HTR-8/SVneo (cell line): ENCODE measurements around the gene CDK17.

Experiments used
- DNase-seq: peaks from one replicate; pipeline ENCODE4 v3.0.0; 2011; ENCODE audit warnings: low spot score, mixed read lengths; ENCODE audit not compliant: insufficient read length
- FAIRE-seq: peaks from 2 replicates; lab custom pipeline; 2011; peaks lifted over from hg19 to GRCh38; lab: Jason Lieb, UNC

The CDK17 gene

DNA sequence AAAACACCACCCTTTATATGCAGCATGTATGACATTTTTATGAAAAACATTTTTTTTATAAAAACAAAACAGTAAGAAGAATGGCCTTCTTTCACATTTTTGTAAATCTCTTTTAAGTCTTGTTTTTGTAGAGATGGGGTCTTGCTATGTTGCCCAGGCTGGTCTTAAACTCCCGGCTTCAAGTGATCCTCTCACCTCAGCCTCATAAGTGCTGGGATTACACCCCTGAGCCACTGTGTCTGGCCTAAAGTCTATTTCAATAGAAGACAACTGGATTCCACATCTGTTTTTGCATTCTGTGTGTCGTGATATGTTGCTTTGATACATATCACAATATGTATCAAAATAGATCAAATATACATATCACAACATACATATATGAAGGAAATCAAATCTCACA is 107.1 kb downstream of the CDK17 start:
- FAIRE-seq: no peak
- DNase-seq: no peak

DNA sequence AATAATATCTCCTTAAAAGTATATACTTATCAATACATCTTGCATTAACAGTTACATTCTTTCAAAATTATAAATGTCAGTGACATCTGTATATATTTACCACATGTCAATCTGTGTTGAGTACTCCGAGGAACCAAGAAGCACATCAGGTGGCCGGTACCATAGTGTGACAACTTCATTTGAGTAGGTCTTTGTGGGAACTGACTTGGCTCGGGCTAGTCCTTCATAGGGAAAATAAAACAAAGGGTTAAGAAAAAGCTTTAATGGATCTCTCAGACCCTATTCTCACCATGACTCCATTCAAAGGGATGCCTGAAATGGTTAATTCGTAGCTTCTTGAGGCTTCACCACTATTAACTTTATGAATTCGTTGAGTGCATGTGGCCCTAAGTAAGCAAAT is 111.2 kb downstream of the CDK17 start:
- DNase-seq: no peak
- no peak for FAIRE-seq

DNA sequence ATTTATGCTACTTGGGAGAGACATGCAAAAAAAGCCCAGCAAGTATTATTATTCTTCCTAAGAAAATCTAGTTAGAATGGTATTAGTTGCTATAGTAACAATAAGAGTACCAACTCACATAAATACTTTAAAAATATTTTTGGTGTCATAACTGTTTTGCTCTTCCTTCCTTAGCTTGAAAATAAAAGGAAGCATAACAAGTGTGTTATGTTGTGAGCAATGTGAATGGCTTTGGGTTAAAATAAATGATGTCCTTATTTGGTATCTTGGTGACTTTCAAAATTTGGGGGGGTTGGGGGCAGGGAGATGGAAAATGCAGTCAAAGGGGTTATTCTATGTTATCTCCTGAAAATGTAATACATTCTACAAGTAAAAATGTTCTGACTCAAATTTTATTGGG is 115.1 kb downstream of the CDK17 start:
- no peak for DNase-seq
- no peak for FAIRE-seq

DNA sequence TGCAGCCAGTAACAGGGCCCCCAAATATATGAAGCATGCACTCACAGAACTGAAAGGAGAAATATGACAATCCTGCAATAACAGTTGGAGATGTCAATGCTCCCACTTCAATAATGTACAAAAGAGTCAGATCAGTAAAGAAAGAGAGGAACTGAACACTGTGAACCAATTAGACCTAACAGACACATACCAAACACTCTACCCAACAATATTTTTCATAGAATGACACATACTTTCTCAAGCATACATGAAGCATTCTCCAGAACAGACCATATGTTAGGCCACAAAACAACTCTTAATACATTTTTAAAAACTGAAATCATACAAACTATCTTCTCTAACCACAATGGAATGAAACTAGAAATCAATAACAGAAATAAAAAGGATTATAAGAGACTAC is 125.9 kb downstream of the CDK17 start:
- DNase-seq: no peak
- no peak for FAIRE-seq

DNA sequence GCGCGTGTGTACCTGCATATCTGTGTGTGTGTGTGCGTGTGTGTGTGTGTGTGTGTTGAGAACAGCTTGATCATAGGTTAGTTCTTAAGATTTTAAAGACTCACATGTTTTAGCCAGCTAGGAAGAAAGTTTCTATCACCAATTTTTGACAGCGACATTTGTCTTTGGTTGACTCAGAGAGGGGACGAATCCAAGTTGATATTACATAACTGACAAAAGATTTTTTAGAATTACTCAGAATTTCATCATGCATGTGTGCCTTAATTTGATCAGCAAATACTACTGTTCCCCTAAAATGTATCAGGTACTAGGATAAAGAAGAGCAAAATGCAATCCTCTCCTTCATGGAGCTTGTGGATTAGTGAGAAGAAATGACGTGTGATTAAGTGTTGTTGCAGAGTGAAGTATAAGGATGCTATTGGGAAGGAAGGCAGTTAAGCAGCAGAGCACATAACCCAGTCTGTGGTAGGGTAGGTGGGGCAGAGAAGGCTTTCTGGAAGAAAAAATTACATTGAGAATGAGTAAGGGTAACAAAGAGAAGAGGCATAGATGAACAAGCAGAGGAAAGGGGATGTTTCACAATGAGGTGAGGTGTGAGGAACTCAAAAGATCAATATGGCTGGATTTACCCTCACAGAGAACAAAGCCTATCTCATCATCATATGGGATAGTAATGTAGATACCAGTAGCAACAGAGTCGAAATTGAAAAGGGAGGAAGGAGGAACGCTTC is 128.6 kb downstream of the CDK17 start:
- FAIRE-seq: no peak
- no peak for DNase-seq

DNA sequence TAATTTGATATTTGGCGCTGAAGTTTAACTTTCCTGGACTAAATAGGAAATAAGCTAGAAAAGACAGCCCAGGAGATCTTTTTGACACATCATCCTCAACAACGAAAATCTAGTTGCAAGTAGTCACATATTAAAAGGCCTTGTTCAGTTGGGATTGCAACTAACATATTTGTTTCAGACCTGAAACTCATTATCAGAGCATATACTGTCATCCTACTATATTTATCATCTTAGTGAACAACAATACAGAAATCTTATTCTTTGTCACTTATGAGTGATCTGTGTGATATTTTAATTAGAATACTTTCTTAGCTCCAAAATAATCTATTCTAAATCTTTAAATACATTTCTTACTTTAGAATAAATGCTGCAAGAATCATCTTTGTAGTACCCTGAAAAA is 134.0 kb downstream of the CDK17 start:
- DNase-seq: no peak
- FAIRE-seq: no peak

DNA sequence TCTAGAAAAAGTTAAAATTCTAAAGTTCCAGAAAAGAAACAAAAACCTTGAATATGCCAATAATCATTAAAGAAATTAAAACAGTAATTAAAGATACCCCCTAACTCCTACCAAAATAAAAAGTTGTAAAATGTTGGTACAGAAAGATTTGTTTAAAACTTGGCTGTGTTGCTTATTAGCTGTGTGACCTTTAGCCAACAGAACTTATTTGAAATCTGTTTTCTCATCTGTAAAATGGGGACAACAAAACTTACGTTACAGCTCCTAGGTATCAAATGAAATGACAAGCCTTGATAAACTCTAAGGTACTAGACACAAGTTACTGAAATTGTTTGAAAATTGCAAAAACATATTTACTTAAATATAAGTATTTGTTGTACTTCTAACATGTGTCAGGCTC is 134.4 kb downstream of the CDK17 start:
- DNase-seq (no peak), FAIRE-seq (no peak)

DNA sequence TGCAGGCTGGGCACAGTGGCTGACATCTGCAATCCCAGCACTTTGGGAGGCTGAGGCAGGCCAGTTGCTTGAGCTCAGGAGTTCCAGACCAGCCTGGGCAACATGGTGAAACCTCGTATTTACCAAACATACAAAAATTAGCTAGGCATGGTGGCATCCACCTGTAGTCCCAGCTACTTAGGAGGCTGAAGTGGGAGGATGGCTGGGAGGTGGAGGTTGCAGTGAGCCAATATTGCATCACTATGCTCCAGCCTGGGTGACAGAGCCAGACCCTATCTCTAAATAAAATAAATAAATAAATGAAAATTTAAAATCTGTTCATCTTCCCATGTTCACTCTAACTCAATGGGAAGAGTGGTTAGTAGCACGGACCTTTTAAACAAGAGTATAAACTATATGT is 134.8 kb downstream of the CDK17 start:
- DNase-seq (no peak), FAIRE-seq (peak; percentile 16)

DNA sequence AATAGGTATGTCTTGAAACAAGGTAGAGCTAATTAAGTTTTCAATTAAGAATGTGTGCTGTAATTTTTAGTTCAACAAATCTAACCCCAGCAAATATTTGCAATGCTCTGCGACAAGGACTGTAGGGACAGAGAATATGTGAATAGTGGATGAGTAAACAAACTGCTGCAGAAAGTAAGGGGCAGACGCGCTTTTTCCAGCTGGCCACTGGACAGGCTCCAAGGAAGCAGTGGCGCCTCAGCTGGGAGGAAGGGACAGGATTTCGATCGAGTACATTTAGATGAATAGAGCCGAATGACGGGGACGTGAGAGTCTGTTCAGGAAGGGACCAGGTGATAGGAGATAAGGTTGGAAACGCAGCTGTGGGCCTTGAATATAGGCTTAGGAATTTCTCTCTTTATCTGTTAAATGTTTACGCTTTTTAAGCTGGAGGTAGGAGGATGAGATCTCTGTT is 136.8 kb downstream of the CDK17 start:
- DNase-seq (no peak), FAIRE-seq (no peak)

DNA sequence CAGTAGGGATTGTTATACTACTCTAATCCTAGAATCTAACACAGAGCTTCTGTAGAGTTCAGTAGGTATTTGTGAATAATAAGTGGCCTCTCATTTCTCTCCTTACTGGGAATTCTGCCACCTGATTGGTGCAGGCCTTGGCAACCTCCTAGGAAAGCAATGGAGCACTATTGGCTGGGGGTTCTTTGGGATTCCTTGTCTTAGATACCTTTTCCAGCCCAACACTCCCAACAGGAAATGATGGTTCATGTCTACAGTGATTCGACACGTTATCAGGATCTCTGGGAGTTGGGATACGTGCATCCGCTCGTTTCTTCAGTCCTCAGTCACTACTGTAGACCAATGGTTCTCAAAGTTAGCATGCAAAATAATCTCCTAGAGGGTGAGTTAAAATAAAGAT is 138.7 kb downstream of the CDK17 start:
- FAIRE-seq (no peak), DNase-seq (no peak)

DNA sequence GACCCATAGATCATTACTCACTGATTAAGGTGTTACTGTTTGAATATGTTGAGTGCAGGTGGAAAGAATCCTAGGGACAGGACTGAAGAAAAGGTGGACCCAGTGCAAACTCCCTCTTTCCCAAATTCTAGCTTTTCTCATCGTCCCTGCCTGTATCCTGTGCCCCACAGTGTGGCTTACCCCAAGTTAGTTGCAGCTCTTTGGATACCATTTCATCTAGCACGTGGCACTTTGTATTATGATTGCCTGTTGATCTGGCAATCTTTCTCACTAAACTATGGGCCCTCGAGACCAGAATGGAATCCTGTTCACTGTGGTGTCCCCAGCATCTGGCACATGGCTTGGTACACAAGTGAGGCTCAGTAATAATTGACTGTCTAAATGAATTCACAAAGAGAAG is 139.6 kb downstream of the CDK17 start:
- FAIRE-seq (no peak), DNase-seq (no peak)

DNA sequence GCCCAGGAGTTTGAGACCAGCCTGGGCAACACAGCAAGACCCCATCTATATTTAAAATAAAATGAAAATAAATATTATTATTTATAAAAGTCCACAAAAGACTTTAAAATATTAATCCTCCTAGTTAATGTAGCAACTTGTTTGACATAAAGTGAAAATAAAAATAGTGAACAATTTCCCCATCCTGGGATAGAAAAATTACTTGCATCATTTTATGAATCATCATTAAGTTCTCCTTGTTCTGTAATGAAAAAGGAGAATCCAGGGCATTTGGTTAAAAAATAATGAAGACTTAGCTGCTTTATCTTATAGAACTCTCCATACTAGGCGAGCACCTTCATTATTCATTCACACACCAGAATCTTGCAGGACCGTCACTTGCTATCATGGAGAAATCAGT is 140.0 kb downstream of the CDK17 start:
- no peak for FAIRE-seq
- DNase-seq: no peak

DNA sequence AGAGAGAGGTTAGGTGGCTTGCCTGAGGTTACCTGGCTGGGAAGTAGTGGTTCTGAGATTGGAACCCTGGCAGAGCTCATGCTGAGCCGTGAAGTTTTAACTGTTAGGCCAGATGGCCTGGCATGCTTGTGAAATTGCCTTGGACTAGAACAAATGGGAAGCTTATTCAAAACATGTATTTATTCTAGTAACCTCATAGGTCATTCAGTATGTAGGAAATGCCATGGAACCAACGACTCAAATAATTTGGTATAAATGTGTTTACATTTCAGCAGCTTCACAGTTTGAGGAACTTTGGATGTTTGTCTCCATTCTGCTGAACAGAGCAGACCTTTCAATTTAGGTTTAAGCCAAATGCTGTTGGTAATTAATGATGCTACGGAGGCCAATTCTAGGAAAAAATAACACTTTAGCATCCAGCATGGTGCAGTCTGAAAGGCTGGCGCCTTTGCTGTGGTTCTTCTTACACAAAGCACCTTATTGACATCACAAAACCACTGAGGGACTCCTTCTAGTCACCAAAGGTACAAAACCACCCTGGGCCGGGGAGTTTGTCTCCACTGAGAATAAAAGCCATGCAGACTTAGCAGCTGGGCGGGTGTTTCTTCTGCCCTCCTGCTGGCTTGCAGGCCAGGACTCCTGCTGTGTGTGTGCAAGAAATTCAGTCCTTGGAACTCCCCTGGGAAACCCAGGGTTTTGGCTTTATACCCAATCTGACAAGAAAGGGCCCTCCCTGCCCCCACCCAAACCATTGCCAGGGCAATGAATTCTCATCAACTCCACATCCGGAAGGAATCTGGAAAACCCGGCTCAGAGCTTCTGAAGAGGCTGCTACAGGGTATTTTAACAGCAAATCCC is 141.9 kb downstream of the CDK17 start:
- FAIRE-seq: no peak
- no peak for DNase-seq

DNA sequence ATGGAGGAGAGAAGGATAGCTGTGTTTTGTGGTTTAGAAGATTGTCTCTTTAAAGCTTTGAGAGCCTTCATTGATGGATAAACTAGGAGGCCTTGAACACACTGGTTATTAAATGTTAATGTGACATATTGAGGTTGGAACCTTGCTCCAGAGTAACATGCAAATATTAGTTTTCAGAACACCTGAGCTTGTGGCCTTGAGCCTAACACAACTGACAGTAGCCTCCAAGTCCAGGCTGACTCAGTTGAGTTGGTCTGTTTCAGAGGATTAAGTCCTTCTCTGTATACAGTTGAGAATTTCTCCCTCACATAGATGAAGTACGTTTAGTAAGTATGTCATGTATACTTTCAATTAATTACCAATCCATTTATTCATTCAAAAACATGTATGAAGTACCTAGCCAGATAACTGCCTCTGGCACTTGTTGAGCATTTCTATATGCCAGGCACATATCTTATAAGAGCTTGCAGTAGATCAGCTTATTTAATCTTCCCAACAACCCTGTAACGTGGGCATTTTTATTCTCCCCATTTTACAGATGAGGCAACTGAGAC is 142.6 kb downstream of the CDK17 start:
- DNase-seq (no peak), FAIRE-seq (no peak)

DNA sequence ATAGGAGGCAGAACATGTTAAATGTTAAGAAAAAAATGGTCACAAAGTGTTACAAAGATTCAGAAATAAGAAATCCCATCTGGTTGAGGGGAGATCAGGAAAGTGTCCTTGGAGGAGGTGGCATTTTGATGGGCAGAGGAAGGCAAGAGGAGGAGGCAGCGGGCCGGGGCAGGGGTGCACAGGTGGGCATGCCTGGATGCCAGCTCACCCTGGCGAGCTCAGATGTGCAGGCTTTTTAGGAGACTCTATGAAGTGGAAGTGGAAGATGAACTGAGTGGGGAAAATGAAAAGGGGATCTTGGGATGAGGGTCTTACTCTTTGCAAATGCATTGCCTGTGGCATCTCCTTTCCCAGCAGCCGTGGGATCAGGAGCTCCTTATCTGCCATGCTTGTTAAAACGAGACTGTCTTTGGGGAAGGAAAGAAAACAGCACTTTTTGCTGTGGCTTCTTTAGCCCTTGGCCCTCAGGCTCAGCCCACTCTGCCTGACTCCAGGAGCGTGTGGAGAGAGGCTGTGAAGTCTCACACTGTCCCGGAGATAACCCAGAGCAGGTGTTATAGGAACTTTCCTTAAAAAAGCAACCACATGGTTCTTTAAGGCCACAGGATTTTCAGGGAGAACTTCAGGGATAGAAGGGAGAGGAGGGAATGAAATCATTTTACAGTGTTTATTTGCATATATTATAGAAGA is 143.4 kb downstream of the CDK17 start:
- FAIRE-seq: no peak
- no peak for DNase-seq

DNA sequence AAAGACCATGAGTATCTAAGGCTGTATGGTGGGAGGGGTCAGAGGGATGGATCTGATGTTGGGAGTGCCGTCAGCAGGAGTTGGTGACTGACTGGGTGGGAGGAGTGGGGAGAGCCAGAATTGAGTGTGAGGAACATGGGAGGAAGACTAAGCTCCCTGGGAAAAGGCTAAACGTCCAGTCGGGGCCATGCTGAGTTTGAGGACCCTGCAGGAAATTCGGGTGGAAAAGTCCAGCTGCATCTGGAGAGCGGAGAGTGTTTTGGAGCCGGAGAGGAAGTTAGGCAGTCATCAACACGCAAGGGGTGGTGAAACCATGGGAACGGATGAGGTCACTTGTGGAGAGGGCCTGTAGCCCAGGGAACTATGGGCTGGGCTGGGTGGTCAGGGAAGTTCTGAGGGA is 145.2 kb downstream of the CDK17 start:
- DNase-seq (no peak), FAIRE-seq (no peak)

DNA sequence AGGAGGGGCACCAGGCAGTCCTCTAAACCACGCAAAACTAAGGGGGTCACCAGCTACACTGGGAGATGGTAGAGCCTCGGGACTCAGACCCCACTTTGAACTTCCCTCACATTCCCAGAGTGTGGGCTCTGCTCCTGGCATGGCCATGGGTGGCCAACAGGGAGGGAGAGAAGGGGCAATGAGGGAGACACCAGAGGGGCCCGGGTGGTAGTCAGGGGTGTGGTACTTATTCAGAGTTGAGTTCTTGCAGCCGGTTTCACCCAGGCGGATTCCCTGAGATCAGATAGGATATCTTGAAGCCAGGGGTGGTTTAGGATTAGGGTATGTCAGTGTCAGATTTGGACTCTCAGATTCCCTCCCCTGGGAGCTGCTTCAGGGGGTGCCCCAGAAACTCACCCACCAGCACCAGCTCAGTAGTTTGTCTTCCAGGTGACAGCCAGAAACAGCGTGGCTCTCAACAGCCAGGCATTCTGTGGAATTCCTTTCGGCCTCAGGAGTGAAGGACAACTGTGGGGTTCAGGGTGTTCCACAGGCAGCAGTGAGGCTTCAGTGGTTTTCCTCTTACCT is 150.0 kb downstream of the CDK17 start:
- FAIRE-seq (no peak), DNase-seq (no peak)

DNA sequence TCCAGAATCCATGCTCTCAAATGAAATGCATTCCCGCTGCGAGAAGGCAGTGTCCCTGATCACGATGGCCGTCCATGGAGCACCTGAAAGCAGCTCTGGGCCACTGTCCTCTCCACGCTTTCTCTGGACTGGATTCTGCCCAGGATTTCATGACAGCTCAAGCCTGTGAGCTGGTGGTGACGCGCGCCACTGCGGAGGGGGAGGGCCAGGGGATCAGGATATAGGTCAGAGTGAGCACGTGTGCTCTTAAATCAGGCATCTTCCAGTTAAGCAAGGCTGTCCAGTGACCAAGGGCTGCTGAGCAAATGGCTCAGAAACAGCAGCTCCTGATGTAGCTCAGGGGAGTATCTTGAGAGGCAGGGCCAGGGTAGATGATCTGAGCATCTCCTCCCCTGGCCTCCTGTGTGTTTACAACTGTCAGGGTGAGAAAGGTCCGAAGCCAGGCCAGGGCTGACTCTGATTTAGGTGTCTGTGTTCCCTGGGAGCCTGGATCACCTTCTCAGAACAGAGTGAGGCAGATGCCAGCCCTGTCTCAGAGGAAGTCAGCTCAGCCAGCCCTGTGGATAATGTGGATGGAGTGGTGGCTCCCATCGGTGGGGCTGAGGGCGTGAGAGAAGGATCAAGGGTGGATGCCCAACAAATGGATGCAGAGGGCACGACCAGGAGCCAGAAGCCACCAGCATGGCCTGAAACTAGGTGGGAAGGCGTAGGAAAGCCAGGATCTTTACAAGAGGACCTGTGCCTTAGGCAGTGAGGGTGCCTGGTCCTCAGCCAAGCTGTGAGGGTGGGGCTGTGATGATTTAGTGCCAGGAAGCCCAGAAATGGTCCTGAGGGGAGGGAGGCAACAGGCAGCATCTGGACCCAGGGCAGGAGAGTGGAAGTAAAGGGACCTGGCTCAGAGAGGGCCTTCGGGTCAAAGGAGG is 150.8 kb downstream of the CDK17 start:
- FAIRE-seq (no peak), DNase-seq (no peak)

DNA sequence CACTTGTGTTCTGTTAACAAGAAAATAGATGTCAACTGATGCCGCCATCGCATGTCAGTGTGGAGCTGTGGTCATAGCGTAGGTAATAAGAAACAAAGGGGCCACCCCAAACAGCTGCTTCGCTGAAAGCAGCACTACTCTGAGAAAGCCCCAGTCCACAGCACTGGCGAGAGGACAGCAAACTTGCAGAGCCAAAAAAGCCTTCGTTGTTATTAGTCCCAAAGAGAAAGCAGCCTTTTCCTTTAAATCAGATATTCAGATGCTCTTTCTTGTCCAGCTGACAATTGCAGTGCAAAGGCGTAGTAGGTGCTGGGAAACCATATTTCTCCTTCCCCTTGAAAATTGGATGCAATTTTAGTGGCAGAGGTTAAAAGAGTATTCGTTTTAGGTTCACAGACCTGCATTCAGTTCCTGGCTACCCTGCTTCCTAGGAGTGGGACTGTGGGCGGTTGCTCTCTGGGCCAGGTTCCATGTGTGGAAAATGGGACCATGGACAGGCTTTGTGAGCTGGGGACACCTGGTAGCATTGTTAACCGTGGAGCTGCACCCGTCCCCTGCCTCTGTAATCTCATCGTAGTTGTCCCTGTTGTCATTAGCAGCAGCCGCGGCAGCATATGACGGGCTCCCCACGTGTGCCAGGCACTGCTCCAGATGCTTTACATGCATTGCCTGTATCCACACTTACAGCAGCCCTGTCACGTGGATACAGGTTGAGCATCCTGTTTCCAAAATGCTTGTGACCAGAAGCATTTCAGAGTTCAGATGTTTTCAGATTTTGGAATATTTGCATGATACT is 151.9 kb downstream of the CDK17 start:
- FAIRE-seq (no peak), DNase-seq (no peak)
